Stimulated activated CD8-positive, alpha-beta memory T cell treated with anti-CD3 and anti-CD28 coated beads, Interleukin-7, amount 100 ng/mL, for 24 hours (primary cell): Measurements from ENCODE around the gene SEC31A.
"Not testable (repeated sequence)": the region's sequence is repeated elsewhere in the genome, so short reads cannot be mapped to it uniquely, and the experiment has no call there.

ENCODE experiments used
- DNase-seq: peaks from one replicate; pipeline ENCODE4 v3.0.0-alpha.2; 2020; ENCODE audit warnings: low read depth

The SEC31A gene

DNA sequence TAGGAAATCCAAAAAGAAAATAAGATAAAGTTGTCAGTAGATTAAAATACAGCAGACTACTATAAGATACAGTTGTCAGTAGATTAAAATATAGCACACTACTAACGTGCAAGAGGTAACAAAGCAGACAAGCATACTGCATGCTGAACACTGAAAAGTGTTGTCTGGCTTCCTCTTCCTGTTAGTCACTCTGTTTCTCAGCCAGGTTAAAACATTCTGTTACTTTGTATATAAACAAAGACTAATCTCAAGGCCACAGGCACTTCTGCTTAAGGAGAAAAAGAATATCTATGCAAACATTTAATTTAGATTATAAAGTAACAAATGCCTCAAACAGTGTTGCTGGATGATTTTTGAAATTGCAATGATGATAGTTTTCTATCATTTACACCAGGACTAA, 51.3 kb downstream of the SEC31A start:
- DNase-seq = no peak

DNA sequence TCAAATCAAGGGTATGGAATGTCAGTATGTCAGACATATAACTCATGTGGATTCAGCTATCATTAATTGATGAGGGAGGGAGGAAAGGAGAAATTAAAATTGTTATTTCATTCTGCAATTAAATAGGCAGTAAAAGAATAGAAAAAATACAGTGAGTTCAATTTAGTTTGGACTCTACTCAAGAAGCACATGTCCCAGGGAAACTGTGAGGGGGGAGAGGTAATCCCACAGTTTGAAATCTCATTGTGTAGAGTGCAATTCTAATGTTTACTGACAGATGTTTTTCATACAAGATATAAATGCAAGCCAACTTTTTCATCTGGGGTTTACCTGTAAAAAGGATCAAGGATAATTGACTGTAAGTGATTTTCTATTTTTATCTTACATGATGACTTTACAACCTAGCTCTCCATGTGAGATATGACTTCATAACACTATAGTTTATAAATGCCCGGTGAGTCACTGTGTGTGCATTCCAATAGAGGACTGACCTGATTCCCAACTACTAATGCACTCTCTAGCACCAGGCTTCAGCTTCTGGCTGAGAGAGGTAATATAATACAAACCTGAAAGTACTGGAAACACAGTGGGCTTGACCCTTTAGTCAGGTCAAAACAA, 57.1 kb downstream of the SEC31A start:
- no peak for DNase-seq

DNA sequence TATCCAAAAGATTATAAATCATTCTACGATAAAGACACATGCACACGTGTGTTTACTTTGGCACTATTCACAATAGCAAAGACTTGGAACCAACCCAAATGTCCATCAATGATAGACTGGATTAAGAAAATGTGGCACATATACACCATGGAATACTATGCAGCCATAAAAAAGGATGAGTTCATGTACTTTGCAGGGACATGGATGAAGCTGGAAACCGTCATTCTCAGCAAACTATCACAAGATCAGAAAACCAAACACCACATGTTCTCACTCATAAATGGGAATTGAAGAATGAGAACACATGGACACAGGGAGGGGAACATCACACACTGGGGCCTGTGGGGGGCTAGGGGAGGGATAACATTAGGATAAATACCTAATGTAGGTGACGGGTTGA, 57.9 kb downstream of the SEC31A start:
- not testable (repeated sequence) for DNase-seq

DNA sequence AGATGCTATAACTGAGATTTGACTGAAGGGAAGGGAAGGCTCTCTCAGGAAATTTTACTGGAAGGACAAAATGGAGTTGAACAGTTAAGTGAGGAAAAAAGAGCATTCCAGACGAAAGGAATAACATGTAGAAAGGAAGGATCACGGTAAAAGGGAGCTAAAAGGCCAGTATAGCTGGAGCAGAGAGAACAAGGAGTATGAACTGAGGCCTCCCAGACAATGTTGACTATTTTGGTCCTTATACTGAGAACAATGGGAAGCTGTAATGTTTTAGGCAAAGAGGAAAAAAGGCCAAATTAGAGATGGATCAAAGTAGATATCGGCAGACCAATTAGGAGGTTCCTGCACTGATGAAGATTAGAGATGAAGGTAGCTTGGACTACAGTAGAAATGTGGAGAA, 65.5 kb downstream of the SEC31A start:
- DNase-seq = no peak

DNA sequence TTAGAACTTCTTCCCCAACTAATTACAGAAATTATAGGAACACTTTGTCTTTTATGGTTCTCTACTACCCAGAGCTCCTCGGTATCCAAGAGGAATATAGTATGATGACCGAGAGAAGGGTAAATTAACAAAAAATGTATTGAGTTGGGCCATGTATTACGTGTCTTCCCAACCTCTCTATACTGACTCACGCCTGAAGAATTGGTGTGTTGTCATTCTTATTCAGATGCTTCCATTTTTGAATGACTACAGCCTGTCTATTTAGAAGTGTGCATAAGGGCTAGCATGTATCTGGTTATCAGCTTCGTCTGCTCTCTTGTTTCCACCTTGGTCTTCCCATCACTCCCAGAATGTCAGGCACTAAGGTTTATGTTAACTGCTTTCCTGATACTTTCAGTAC, 67.9 kb downstream of the SEC31A start:
- no peak for DNase-seq

DNA sequence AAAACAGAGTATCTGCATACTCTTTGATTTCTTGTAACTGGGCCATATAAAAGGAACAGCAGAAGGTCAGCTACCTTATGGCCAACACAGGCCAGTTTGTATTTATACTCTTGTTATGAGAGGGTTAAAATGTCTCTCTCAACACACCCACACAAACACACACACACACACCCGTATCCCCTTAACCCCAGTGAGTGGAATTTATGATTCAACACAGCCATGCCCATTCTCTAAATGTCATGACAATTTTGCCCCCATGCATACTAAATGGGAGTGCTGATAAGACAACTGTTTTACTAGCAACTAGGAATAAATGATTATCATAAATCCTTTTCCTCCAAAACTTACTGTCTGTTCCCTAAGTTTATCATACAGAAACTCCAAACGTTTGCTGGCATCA, 70.3 kb downstream of the SEC31A start:
- no peak for DNase-seq

DNA sequence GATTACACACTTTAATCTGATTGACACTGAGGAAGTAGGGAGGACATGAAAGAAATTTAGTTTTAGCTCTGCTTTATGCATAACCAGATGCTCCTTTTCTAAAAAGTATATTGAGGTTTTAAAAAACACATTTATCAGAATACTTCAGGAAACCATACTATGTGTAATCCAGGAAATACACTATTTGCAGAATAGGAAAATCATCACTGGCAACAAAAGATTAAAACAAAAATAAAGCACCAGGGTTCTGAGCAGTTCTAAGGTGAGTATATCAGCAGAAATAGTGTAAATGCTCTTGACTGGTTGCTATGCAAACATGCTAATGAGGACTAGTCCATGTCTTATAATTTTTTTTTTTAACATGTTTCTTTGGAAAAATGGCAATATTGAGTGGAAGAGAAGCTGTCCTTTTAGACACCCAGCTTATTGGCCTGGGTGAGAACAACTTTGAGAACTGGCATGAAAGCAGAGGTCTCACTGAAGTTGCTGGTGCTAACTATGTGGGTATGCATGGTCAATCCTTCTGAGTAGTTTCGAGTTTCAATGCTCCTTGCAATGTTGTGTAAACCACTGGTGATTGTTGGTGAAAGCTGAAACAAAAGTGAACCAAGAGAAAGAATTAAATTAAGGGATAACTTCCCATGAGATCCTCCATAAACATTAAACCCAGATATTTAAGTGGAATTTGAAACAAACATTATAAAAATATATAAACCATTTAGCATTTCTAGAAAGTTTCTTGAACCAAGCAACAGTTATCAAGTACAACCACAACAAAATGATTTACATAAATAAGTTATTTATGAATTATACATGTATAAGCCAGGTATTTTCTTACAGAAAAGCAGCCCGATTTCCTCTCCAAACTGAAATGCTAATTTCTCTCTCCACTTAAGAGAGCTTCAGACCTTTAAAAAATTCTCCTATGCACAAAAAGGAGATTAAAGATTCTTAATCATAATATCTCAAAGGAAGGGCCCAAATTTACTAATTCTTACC, 72.0 kb downstream of the SEC31A start:
- no peak for DNase-seq

DNA sequence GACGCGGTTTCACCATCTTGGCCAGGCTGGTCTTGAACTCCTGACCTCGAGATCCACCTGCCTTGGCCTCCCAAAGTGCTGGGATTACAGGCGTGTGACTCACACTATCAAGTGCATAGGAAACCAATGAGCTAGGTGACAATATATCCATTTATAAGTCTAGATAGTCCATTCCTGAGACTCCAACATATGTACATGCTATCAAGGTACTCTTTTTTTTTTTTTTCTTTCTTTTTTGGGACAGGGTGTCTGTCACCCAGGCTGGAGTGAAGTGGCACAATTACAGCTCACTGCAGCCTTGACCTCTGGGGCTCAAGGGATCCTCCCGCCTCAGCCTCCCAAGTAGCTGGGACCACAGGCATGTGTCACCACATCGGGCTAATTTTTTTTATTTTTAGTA, 74.1 kb downstream of the SEC31A start:
- not testable (repeated sequence) for DNase-seq

DNA sequence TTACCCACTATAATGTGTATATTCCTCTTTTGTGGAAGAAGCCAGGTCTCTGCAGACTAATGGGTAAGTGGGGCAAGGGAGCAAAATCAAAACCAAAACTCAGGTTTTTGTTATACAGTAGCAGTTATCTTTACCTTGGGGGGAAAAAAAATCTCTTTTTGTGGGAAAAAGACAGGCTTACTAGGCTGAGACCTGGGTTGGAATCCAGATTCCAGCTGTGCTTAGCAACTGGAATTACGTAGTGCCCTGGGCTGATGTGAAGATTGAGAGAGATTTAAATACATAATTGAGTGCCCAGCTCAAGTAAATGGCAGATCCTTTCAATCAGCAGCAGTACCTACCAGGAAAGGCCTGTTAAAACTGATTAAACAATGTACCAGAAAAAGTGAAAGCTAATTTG, 76.9 kb downstream of the SEC31A start:
- DNase-seq = no peak

DNA sequence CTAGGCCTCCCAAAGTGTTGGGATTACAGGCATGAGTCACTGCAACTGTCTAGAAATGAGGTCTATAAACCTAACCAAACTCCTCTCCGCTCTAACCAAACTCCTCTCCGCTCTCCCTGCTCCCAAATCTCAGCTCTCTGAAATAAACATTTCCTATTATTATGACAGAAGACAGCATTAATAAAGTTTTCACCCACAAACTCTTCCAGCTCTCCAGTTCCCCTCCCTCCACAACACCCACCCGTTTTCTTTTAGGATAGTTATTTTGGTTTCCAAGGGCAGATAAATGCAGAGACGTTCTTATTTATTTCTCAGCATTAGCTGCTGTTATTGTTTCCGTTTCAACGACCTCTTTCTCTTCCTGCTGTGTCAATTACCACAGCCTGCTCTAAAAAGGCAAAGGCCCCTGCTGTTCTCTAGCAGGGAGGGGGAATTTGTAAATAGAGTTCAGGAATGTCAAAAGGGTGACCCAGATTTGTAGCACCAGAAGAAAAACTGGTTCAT, 79.1 kb downstream of the SEC31A start:
- no peak for DNase-seq

DNA sequence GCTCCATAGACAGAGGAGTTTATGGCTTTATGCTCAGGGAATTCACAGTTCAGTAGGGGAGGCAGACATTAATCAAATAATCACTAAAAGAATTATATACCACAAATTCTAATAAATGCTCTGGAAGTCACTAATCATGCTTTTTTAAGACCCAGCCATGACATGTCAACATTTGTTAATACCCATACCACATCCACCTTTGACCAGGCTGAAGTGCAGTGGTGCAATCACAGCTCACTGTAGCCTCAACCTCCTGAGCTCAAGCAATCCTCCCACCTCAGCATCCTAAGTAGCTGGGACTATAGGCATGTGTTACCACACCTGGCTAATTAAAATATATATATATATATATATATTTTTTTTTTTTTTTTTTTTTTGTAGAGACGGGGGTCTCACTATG, 79.6 kb downstream of the SEC31A start:
- no peak for DNase-seq

DNA sequence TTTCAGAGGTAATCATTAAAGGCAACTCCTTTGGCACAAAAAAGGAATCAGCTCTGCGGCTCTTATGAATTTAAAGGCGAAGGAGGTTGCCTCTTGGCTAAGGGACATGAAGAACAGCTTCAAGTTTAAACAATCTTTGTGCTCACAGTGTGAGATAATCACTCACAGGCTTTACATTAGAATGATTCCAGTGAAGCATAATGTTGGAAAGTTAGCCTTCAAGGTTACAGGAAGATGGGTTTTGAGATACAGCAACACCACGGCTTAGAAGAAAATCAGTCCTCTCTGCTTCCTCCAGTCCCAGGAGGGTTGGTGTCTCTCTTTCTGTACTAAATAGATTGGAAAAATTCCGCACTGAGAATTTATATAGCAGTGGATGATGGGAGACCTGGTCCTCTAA, 80.8 kb downstream of the SEC31A start:
- DNase-seq = no peak

DNA sequence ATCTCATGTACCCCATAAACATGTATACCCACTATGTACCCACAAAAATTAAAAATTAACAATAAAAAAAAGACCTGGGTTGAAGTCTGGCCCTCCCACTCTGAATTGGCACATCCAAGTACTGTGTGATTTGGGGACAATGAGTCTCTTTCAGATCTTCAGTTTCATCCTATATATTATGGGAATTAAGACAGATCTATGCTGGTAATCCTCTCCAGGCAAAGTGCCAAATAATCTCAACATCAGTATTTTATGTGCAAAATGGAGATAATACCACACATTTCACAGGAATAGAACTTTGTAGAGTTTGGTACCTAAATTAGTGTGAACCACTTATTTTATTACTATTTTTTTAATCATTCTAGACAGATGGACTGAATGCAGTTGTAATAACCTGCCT, 81.3 kb downstream of the SEC31A start:
- no peak for DNase-seq

DNA sequence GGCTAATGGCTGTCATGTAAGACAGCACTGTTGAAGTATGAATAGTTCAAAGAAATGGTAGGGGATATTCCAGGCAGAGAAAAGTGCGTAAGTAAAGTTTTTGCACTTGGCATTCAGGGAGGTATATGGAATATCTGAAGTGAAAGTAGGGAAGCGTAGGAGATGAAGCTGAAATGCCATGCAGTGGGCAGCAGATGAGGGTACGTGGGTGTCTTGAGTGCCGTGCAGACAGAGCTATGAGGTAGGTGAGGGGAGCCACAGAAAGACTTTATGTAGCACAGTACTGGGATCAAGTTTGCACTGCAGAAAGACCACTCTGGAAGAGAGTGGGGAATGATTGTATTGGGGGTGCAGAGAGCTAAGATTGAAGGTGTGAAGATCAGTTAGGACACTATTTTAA, 87.2 kb downstream of the SEC31A start:
- no peak for DNase-seq

DNA sequence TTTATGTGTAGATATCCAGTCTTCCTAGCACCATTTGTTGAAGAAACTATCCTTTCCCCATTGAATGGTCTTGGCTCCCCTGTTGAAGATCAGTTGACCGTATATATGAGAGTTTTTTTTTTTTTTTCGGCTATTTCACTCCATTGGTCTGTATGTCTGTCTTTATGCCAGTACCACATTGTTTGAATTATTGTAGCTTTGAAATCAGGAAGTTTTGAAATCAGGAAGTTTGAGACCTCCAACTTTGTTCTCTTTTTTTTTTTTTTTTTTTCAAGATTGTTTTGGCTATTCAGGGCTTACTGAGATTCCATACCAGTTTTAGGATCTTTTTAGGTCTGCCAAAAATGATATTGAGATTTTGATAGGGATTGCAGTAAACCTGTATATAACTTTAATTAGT, 88.0 kb downstream of the SEC31A start:
- no peak for DNase-seq

DNA sequence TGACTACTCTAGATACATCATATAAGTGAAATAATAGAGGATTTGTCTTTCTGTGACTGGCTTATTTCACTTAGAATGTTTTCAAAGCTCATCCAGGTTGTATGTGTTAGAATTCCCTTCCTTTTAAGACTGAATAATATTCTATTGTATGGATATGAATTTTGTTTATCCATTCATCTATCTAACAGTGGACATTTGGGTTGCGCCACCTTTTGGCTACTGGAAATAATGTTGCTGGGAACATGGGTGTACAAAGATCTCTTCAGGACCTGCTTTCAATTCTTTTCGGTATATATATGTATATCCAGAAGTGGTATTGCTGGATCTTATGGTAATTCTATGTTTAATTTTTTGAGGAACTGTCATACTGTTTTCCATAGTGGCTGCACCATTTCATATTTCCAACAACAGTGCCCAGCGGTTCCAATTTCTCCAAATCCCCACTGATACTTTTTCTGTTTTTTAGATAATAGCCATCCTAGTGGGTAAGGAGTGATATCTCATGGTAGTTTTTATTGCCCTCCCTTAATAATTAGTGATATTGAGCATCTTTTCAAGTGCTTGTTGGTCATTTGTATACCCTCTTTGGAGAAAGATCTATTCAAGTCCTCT, 88.9 kb downstream of the SEC31A start:
- no peak for DNase-seq

DNA sequence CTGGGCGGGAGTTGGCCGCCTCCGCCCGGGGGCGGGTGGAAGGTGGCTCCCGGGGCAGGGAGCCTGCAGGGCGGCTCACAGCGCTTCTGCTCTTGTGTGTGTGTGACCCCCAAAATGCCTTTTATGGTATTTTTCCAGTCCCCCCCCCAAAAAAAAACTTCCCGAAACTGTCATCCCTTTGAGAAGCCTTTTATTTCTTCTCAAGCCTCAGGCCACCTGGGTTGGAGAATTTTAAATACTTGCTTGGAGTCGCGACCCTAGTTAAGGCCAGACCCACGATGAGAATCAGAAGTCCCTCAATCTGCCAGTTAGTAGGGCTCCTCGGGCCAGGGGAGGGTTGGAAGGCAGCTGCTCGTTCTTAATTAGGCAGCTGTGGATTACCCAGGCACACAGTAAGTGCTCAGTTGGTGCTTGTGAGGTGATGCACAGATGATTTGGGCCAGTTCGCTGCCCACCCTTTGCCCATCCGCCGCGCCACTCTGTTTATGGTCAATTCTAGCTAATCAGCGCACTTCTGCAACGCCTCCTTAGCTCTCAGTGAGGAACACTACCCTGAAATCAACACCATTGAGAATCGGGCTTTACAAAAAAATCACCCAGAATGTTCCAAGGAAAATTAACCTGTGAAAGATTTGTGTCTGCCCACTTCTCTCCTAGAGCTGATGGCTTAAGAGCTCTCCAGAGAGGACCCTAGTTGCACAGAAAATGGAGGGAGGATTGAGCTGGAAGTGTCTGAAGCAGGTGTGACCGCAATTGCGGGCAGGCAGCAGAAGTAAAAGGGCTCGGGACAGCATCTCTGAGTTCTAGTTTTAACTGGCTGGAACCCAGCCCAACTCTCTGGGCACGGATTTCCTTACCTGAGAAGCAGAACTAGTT, 91.7 kb downstream of the SEC31A start:
- DNase-seq = no peak

DNA sequence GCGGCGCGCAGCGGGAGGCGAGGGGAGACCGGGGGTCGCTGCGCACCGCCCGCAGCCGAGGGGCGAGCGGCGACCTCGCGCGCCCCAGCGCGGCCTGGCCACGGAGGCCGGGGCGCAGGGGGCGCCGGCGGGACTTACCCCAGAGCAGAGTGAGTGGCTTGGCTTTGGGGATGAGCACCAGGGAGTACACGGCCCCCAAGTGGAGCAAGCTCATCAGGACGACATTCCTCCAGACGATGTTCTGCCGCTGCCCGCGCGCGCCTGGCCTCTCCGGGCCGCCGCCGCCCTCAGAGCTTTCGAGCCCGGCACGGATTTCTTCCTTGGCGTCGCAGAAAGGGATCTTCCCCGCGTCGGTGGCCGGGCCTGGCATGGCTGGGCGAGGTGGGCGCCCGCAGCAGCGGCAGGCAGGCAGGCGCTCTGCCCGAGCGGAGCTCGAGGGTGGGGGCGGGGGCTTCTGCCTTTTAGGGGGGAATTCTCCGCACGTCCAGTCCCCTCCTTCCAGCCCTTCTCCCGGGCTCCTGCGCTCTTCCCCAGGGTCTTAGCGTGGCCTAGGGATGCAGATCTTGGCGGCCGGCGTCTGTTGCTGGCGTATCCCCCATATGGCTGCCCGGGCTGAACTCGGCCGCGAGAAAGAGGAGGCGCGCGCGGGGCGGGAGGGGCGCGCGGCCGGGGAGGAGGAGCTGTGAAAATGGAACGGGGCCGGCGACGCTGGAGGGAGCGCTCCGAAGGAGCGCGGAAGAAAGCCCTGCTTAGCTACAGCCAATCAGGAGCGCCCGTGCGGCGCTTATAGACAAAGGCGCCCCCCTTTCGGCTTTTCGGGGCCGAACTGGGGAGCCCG, 92.6 kb downstream of the SEC31A start, which contains the start of gene SCD5:
Gene SCD5 (minus strand): TSS at position 629 of the 838 bp plus-strand sequence. CDS start 259 bp downstream, at position 370.
- DNase-seq = peak; percentile 29

DNA sequence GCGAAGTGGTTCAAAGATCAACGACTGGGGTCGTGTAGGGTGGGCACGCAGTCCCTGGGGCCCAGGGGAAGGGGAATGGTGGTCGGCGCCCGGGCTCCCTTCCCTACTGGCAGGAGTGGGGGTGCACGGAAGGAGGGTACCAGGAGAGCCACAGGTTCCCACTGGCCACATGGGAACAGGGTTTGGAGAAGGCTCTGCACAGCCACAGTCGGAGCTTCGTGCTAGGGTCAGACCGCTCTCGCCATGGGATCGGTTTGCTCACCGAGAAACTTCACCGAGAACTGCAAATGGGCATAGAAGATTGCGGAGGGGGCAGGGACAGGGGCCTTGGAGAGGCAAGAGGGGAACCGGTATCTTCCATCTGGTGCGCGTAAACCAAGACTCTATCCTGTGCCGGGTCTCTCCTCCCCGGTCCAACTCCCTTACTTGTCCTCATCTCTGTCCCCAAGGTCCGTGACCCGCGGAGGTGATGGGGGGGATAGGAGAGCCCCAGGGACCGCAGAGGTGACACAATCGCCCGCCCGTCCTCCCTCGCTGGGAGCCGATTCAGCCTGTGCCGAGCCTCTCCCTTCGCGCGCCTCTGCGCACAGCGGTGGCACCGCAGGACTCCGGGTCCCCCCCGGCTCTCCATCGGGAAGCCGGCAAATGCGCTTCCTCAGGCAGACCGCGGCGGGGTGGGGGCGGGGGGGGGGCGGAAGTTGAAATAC, 93.4 kb downstream of the SEC31A start:
- no peak for DNase-seq

DNA sequence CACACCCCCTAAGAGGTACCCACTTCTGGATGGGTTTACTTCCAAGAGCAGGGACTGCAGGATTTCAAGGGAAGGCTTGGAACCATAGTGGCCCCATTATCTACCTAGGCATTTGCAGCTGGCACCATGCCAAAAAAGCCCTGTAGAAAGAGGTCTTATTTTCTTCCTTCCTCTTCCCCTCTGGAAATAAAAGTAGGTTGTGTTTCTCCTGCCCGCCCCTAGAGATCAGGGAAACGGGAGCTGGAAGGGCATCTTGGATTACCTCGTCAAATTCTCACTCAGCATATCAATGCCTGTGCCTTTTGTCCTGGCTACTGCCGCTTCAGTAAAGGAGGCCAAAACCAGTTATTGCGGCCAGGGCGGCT, 93.9 kb downstream of the SEC31A start:
- DNase-seq = no peak
